Parietal lobe (tissue), 2 donors: ENCODE data around the gene BPTF. TPM values are rescaled to one million over a fixed set of nuclear protein-coding genes. Genes with fewer than 3 reads are reported as not detected.

Experiments used
- small RNA-seq: library from RNA; depleted of rRNA; stranded (forward); fragments of <200 nt; gene quantifications from one replicate; pipeline ENCODE3, GENCODE V24; 2014; ENCODE audit warnings: low replicate concordance
- total RNA-seq: library from RNA; depleted of rRNA; stranded (reverse); fragments of >200 nt; gene quantifications from one replicate; pipeline ENCODE4 v1.2.3, GENCODE V29; 2014

BPTF gene
- total RNA-seq: 304 TPM

GRCh38 chr17:67824735-67825626 lies at the start of gene BPTF:
Gene BPTF (plus strand): TSS chr17:67825503. CDS start chr17:67825725, 222 bp downstream.

GRCh38 chr17:67996301-67997171 lies 171.2 kb downstream of the BPTF start, which contains the start of gene C17orf58:
Gene C17orf58 (minus strand): TSS chr17:67996469. CDS start chr17:67996198, 271 bp downstream.

Small RNA genes lying within 50 kb of the gene (small RNA-seq; reads per million reads assigned to genes)
- gene RN7SL622P: not detected

Other genes starting within 250 kb of the BPTF start
- gene NOL11, start 107.6 kb upstream of the BPTF start, total RNA-seq: 67.6 TPM
- 22.5 TPM for gene C17orf58, start 171.0 kb downstream of the BPTF start, total RNA-seq
- gene KPNA2, start 210.2 kb downstream of the BPTF start, total RNA-seq: 39.1 TPM